OCI-LY1 (cell line): Measurements from ENCODE around the gene ALAD.

Experiments used
- H2AFZ ChIP-seq: fragments of 200-600 bp; sonication (generic), shearing (Covaris generic); 2 replicates; pipeline ENCODE4 v1.6.0; 2014; ENCODE audit warnings: antibody characterized with exemption, mild to moderate bottlenecking, low read length
- H3F3A ChIP-seq: fragments of 200-600 bp; sonication (generic), shearing (Covaris generic); 2 replicates; pipeline ENCODE4 v1.6.0; 2014; ENCODE audit warnings: mild to moderate bottlenecking, antibody characterized with exemption, low read length, moderate library complexity; ENCODE audit not compliant: insufficient read depth
- H3K27ac ChIP-seq: fragments of 200-600 bp; sonication (generic); 2 replicates; pipeline ENCODE4 v1.5.1; 2014; ENCODE audit warnings: low read length, mixed run types, mild to moderate bottlenecking, low read depth; ENCODE audit not compliant: poor library complexity, severe bottlenecking
- H3K27me3 ChIP-seq: fragments of 200-600 bp; sonication (generic); 2 replicates; pipeline ENCODE4 v1.6.0; 2014; ENCODE audit warnings: antibody characterized with exemption, mild to moderate bottlenecking, low read length, moderate library complexity; ENCODE audit not compliant: insufficient read depth
- H3K36me3 ChIP-seq: fragments of 200-600 bp; sonication (generic); 2 replicates; pipeline ENCODE4 v1.6.1; 2014; ENCODE audit warnings: mild to moderate bottlenecking, antibody characterized with exemption, low read length, moderate library complexity, mixed read lengths; ENCODE audit not compliant: insufficient read depth
- H3K4me1 ChIP-seq: fragments of 200-600 bp; sonication (generic); 2 replicates; pipeline ENCODE4 v1.5.1; 2014; ENCODE audit warnings: mild to moderate bottlenecking, low read length, moderate library complexity; ENCODE audit not compliant: insufficient read depth, severe bottlenecking
- H3K4me2 ChIP-seq: fragments of 200-600 bp; sonication (generic), shearing (Covaris generic); 2 replicates; pipeline ENCODE4 v1.6.1; 2014; ENCODE audit warnings: low read length
- H3K4me3 ChIP-seq: fragments of 200-600 bp; sonication (generic); 2 replicates; pipeline ENCODE4 v1.5.1; 2014; ENCODE audit warnings: low read length, low read depth, mild to moderate bottlenecking, mixed read lengths; ENCODE audit not compliant: poor library complexity, severe bottlenecking
- H3K79me2 ChIP-seq: fragments of 200-600 bp; shearing (Covaris generic); 2 replicates; pipeline ENCODE4 v1.6.1; 2016; ENCODE audit warnings: mixed run types, low read length, mixed read lengths; ENCODE audit not compliant: insufficient read depth
- H3K9ac ChIP-seq: fragments of 200-600 bp; sonication (generic), shearing (Covaris generic); 2 replicates; pipeline ENCODE4 v1.6.1; 2014; ENCODE audit warnings: mild to moderate bottlenecking, low read length, mixed read lengths
- H3K9me2 ChIP-seq: fragments of 200-600 bp; sonication (generic), shearing (Covaris generic); 2 replicates; pipeline ENCODE4 v1.6.1; 2014; ENCODE audit warnings: low read depth, mild to moderate bottlenecking, low read length, mixed read lengths
- H3K9me3 ChIP-seq: fragments of 200-600 bp; shearing (Covaris generic); 2 replicates; pipeline ENCODE4 v1.6.1; 2014; ENCODE audit warnings: low read length, mixed read lengths
- H4K20me1 ChIP-seq: fragments of 200-600 bp; sonication (generic), shearing (Covaris generic); 2 replicates; pipeline ENCODE4 v1.6.0; 2016; ENCODE audit warnings: mild to moderate bottlenecking, low read length; ENCODE audit not compliant: insufficient read depth
- EZH2 ChIP-seq: fragments of 200-600 bp; sonication (generic), shearing (Covaris generic); IDR thresholded peaks from 2 replicates; pipeline ENCODE4 v1.8.0; 2017; ENCODE audit warnings: borderline replicate concordance, mixed run types, mild to moderate bottlenecking, antibody characterized with exemption, low read length, moderate library complexity, mixed read lengths
- TF ChIP-seq, protein P1 (sequence below): fragments of 200-600 bp; sonication (generic), shearing (Covaris generic); IDR thresholded peaks from 2 replicates; pipeline ENCODE4 v1.5.1; 2017; ENCODE audit warnings: mild to moderate bottlenecking, antibody characterized with exemption, low read length, moderate library complexity, mixed read lengths

The ALAD gene

DNA sequence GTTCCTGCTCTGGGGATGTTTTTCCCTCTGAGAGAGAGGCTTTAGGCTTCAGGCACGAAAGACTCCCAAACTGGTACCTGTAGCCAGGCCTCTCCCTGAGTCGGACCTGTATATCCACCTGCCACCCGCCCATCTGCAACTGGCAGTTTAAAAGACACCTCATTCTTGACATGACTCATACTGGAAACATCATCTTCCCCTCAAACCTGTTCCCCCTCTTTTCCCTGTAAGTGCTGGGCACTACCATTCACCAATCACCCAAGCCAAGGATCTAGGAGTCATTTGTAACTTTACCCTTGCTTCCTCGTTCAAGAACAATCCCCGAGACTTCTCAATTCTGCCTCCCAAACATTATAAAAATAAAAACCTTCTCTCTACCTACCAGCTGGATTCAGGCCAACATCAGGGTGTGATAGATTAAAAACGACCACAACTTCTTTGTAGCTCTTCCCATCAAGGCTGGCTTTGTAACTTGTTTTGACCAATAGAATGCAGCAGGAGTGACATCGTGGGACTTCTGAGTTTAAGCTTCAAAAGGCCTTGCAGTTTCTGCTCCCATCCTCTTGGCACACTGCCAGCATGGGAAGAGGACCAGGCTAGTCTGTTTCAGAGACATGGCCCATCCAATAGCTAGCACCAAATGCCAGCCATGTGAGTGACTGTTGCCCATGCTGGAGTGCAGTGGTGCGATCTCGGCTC, 59.2 kb downstream of the ALAD start:
- peak overlapping the region; percentile 71; the same call in 1 of the 2 replicates for H2AFZ ChIP-seq
- no peaks in the 10 kb centered on the region for H3K36me3 ChIP-seq
- TF ChIP-seq, protein P1, sequence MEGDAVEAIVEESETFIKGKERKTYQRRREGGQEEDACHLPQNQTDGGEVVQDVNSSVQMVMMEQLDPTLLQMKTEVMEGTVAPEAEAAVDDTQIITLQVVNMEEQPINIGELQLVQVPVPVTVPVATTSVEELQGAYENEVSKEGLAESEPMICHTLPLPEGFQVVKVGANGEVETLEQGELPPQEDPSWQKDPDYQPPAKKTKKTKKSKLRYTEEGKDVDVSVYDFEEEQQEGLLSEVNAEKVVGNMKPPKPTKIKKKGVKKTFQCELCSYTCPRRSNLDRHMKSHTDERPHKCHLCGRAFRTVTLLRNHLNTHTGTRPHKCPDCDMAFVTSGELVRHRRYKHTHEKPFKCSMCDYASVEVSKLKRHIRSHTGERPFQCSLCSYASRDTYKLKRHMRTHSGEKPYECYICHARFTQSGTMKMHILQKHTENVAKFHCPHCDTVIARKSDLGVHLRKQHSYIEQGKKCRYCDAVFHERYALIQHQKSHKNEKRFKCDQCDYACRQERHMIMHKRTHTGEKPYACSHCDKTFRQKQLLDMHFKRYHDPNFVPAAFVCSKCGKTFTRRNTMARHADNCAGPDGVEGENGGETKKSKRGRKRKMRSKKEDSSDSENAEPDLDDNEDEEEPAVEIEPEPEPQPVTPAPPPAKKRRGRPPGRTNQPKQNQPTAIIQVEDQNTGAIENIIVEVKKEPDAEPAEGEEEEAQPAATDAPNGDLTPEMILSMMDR, result no peak
- no peak for TF ChIP-seq EZH2
- H3K9ac ChIP-seq, result no peak overlapping the region
- no peak overlapping the region for H3K4me2 ChIP-seq
- H3K79me2 ChIP-seq, result no peaks in the 10 kb centered on the region
- peaks cover 4% of the 10 kb centered on the region; the same call in 1 of the 2 replicates for H3K27me3 ChIP-seq
- no peaks in the 10 kb centered on the region for H4K20me1 ChIP-seq
- H3K9me2 ChIP-seq, result no peaks in the 10 kb centered on the region
- 0 out of 2 replicates have a peak, but pooled peaks cover 7% of the 10 kb centered on the region for H3F3A ChIP-seq
- no peak overlapping the region for H3K4me3 ChIP-seq
- H3K27ac ChIP-seq, result peak overlapping the region; percentile 23
- no peaks in the 10 kb centered on the region for H3K9me3 ChIP-seq
- peaks cover 40% of the 10 kb centered on the region for H3K4me1 ChIP-seq

DNA sequence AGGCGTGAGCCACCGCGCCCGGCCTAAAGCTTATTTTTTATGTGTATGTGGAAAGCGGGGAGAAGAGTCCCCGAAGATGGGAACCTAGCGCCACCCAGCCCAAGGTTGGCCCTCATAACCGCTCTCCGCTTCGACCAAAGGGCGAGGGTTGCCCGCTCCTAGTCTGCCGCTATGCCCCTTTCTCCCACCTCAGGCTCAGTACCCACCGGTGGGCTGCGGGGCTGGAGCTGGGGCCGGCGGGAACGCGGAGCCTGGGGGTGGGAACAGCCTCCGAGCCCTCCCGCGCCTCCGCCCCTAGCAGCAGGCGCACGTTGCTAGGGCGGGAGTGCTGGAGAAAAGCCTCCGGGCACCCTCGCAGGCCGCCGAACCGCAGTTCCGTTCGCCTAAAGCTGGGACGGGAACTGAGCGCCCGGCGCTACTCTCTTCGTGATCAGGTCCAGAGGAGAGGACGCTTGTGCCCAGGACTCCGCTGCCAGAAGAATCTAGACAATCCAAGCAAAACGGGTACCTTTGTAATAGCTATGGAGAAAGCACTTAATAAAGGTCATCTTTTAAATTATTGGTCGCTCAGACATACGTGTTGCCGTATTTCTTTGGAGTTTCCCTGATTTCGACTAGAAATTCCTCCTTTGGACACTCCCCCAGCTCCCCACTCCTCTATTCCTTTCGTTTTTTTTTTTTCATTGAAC, 60.9 kb downstream of the ALAD start, which contains the start of gene WDR31:
TSS of gene WDR31 (minus strand) at position 265 of the 689 bp plus-strand sequence. CDS start 8,253 bp downstream, outside the sequence.
- Histone ChIP-seq H3K4me2 (peak within 1 kb of the TSS; percentile 84), H2AFZ (peak within 1 kb of the TSS; percentile 100), H3K9ac (peak within 1 kb of the TSS; percentile 82), H3K9me3 (no peaks in the 10 kb centered on the region), H3K79me2 (no peaks in the 10 kb centered on the region), H3K4me1 (peaks cover 40% of the 10 kb centered on the region), H3K9me2 (no peaks in the 10 kb centered on the region), H3K36me3 (no peaks in the 10 kb centered on the region), H3K27me3 (peaks cover 4% of the 10 kb centered on the region; the same call in 1 of the 2 replicates), H3K4me3 (peak within 1 kb of the TSS; percentile 90), H3F3A (0 out of 2 replicates have a peak, but pooled peaks cover 2% of the 10 kb centered on the region), H3K27ac (no peak within 1 kb of the TSS), H4K20me1 (no peaks in the 10 kb centered on the region)
- TF ChIP-seq EZH2, result no peak
- TF ChIP-seq, protein P1, result no peak; the same call in 1 of the 2 replicates

DNA sequence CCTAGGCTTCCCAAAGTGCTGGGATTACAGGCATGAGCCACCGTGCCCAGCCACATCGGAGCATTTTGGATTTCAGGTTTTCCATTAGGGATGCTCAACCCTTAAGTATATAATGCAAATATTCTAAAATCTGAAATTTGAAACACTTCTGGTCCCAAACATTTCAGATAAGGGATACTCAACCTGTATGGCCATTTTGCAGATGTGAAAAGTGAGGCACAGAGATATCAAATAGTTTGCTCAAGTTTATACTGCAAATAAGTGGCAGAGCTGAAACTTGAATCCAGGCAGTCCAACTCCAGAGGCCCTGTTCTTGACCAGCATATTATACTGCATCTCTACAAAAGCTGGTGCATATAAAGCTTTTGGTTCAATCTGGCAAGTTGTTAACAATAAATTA, 63.4 kb downstream of the ALAD start:
- H3K79me2 ChIP-seq, result no peaks in the 10 kb centered on the region
- H3K36me3 ChIP-seq, result no peaks in the 10 kb centered on the region
- H3K4me1 ChIP-seq, result peaks cover 26% of the 10 kb centered on the region
- H4K20me1 ChIP-seq, result no peaks in the 10 kb centered on the region
- H3K27ac ChIP-seq, result no peak overlapping the region
- H3K9ac ChIP-seq, result no peak overlapping the region
- no peaks in the 10 kb centered on the region for H3K9me3 ChIP-seq
- TF ChIP-seq, protein P1, result no peak
- no peak for TF ChIP-seq EZH2
- no peak overlapping the region for H3K4me2 ChIP-seq
- no peaks in the 10 kb centered on the region for H3K9me2 ChIP-seq
- no peak overlapping the region for H2AFZ ChIP-seq
- no peak overlapping the region for H3K4me3 ChIP-seq
- no peaks in the 10 kb centered on the region for H3F3A ChIP-seq
- H3K27me3 ChIP-seq, result peaks cover 4% of the 10 kb centered on the region; the same call in 1 of the 2 replicates
